Measurements from ENCODE around the gene AOC2.
"Not testable (repeated sequence)": the region's sequence is repeated elsewhere in the genome, so short reads cannot be mapped to it uniquely, and the experiment has no call there.

The AOC2 gene

DNA sequence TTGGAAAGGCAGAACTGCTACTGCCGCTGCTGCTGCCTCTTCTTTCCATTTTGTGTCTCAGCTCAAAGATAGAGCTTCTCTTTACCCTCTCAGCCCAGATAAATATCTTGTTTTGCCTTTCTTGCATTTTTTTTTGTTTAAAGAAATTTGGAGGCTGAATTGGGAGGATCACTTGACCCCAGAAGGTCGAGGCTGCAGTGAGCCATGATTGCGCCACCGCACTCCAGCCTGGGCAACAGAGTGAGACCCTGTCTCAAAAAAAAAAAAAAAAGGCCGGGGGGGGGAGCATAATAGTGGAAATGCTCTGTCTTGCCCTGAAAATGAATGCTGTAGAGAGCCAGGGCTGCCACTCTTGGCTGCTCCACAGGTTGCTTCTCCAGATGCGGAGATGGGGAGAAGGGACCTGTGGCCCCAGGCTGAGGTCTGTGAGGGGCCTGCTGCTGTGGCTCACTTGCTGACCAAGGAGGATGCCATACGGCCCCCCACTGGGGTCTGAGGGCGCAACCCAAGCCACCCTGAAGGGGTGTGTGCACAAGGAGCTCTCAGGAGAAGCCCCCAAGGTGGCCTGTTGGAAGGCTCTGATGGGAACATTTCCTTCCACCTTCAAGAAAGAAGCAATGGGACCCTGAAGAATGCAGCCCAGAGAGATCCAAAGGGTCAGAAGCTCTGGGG, 34.7 kb downstream of the AOC2 start:
- no peak for DNase-seq (ENCODE audit: extremely low spot score, insufficient read length, low read depth)
- no peak for FAIRE-seq

DNA sequence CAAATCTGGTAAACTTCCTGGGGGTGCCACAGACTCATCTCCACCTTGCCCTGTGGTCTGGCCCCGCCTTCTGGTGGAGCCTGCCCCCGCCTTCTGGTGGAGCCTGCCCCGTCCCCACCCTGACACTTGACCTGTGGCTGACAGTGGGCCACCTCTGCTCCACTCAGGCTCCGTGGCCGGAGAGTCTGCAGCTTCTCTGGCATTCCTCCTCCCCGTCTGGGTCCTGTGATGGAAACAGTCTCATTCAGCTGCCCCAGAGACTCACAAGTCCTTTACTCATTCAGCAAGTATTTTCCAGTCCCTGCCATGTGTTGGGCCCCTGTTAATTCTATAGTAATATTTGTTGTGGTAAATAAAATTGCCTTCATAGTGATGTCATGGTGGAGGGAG, 35.2 kb downstream of the AOC2 start:
- no peak for FAIRE-seq
- no peak for DNase-seq (ENCODE audit: extremely low spot score, insufficient read length, low read depth)

DNA sequence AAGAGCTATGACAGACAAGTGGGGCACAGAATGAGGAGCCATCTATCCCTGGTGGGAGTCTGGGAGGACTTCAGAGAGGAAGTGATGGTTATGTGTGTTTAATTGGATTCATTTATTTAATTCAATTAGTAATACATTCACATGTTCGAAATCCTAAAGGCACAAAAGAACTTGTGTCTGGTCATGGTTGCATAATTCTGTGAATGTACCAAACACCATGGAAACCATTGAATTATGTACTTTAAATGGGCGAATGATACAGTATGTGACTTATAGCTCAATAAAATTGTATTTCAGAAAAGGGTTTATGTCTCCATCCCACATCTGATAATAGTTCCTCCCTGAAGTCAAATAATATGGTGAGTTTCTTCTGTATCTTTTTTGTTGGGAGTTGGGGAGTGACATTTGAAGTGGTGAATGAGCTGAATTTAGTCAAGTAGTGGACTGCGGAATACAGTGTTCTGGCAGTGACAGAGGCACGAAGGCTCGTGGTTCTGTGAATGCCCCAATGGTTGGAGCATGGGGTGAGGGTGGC, 36.5 kb downstream of the AOC2 start:
- DNase-seq (ENCODE audit: extremely low spot score, insufficient read length, low read depth), result no peak
- FAIRE-seq, result no peak

DNA sequence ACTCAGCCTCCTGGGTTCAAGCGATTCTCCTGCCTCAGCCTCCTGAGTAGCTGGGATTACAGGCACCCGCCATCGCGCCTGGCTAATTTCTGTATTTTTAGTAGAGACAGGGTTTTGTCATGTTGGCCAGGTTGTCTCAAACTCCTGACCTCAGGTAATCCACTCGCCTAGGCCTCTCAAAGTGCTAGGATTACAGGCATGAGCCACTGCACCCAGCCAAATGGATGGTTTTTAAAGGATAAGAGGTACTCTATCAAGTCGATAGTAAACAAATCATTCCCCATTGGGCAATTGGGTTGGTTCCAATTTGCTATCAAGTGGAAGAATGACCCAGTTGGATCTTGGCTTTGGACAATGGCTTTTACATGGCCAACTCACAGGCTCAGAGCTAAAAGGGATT, 37.3 kb downstream of the AOC2 start:
- not testable (repeated sequence) for FAIRE-seq; DNase-seq (ENCODE audit: extremely low spot score, insufficient read length, low read depth)

- FAIRE-seq (no peak), DNase-seq (ENCODE audit: extremely low spot score, insufficient read length, low read depth) (no peak)
Measured at GRCh38 chr17:42882166-42882565, 37.8 kb downstream of the AOC2 start.

GRCh38 chr17:42883802-42884558, 39.6 kb downstream of the AOC2 start:
- FAIRE-seq (no peak), DNase-seq (ENCODE audit: extremely low spot score, insufficient read length, low read depth) (no peak)

DNA sequence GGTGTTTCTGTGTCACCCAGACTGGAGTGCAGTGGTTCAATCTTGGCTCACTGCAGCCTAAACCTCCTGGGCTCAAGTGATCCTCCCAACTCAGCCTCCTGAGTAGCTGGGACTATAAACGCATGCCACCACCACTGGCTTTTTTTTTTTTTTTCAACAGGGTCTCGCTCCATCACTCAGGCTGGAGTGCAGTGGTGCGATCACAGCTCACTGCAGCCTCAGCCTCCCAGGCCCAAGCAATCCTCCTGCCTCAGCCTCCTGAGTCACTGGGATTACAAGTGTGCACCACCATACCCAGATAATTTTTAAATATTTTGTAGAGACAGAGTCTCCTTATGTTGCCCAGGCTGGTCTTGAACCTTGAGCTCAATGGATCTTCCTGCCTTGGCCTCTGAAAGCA, 41.4 kb downstream of the AOC2 start:
- FAIRE-seq; DNase-seq (ENCODE audit: extremely low spot score, insufficient read length, low read depth): not testable (repeated sequence)

DNA sequence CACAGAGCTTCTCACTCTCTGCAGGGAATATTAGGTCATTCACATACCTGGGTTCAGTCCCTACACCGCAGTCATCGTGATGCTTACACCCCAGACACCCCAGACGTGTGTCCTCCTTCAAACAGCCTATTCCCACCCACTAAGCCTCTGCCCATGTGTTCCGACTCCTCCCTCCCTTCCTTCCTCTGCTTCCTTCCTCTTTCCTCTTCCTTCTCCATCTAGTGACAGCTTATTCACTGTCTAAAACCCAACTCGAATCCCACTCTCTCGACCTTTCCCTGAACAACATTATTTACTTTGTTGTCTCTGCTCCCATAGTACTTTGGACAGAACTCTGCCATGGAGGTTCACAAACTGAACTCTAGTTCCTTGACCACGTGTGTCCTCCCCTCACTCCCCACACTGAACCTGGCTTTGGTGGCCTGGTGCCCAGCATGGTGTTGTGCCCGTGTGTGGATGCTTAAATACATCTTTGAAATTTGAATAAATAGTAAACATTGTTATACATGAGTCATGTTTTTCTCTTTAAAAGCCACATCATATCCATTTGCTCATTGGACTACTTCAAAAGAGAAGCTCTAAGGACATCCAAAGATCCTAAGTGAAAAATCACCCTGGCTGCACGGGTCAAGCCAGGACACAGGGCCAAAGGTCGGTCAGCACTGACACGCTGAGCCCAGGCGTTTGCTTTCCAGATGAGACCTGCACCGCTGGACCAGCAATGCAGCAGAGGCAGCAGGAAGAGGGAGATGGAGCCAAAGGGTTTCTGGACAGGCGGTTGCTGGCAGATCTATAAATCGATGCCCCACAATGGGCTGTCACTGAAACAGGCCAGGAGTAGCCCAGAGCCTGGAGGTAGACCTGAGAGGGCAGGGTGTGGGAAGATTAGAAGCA, 42.1 kb downstream of the AOC2 start:
- FAIRE-seq (no peak), DNase-seq (ENCODE audit: extremely low spot score, insufficient read length, low read depth) (no peak)

- FAIRE-seq, result no peak
- DNase-seq (ENCODE audit: extremely low spot score, insufficient read length, low read depth), result no peak
Measured at GRCh38 chr17:42889809-42890208, 45.4 kb downstream of the AOC2 start.

- no peak for FAIRE-seq
- DNase-seq (ENCODE audit: extremely low spot score, insufficient read length, low read depth), result no peak
Measured at GRCh38 chr17:42891539-42892152, 47.3 kb downstream of the AOC2 start.

DNA sequence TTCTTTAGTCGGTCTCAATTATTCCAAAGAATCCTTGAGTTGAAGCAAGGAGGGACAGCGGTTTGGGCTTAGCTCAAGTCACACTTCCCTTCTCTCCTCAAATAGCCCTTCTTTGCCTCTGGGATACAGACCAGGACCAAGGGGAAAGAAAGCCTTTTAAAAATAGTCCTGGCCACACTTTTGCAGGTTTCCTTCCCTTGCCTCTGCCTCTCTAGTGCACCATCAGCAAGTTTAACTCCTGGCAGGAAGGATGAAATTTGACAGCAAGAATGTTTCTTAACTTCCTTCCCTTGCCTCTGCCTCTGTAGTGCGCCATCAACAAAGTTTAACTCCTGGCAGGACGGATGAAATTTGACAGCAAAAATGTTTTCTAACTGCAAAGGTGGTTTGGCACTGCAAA, 49.0 kb downstream of the AOC2 start:
- no peak for DNase-seq (ENCODE audit: extremely low spot score, insufficient read length, low read depth)
- no peak for FAIRE-seq

GRCh38 chr17:42894283-42895184, 50.2 kb downstream of the AOC2 start:
- DNase-seq (ENCODE audit: extremely low spot score, insufficient read length, low read depth) (no peak), FAIRE-seq (no peak)

GRCh38 chr17:42895185-42895555, 50.8 kb downstream of the AOC2 start:
- FAIRE-seq (no peak), DNase-seq (ENCODE audit: extremely low spot score, insufficient read length, low read depth) (no peak)

DNA sequence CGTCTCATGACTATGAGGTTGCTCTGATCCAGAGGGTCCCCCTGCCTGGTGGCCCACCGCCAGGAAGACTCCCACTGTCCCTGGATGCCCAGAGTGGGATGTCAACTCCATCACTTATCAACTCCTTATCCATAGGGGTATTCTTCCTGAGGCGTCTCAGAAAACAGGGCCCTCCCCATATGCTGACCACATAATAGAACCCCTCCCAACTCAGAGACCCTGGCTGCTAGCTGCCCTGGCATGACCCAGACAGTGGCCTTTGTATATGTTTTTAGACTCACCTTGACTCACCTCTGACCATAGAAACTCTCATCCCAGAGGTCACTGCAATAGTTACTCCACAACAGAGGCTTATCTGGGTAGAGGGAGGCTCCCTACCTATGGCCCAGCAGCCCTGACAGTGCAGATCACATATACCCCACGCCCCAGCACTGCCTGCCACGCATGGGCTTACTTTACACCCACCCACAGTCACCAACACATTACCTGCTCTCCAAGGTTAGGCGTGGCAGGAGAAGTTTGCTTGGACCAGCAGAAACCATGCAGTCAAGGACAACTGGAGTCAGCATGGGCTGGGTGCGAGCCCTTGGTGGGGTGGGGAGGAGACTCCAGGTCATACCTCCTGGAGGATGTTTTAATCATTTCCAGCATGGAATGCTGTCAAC, 53.9 kb downstream of the AOC2 start:
- FAIRE-seq (no peak), DNase-seq (ENCODE audit: extremely low spot score, insufficient read length, low read depth) (no peak)

GRCh38 chr17:42899981-42900380, 55.6 kb downstream of the AOC2 start:
- not testable (repeated sequence) for DNase-seq (ENCODE audit: extremely low spot score, insufficient read length, low read depth); FAIRE-seq

Data from GM18507 (cell line).